Skeletal muscle satellite cell (primary cell): Measurements from ENCODE around the gene SLFN13. TPM values are rescaled to one million over a fixed set of nuclear protein-coding genes. Genes with fewer than 3 reads are reported as not detected.

Experiments
- H3K27me3 ChIP-seq: 2 replicates; pipeline ENCODE4 v1.7.0; 2013; ENCODE audit warnings: low read length; ENCODE audit not compliant: control insufficient read depth, insufficient read depth
- H3K36me3 ChIP-seq: 2 replicates; pipeline ENCODE4 v1.7.0; 2013; ENCODE audit warnings: mild to moderate bottlenecking, control low read depth, low read length; ENCODE audit not compliant: insufficient read depth
- H3K4me1 ChIP-seq: 2 replicates; pipeline ENCODE4 v1.7.0; 2013; ENCODE audit warnings: low read length; ENCODE audit not compliant: control insufficient read depth, insufficient read depth
- H3K4me2 ChIP-seq: 2 replicates; pipeline ENCODE4 v1.7.0; 2013; ENCODE audit warnings: mild to moderate bottlenecking, low read length
- H3K4me3 ChIP-seq: 2 replicates; pipeline ENCODE4 v1.7.0; 2013; ENCODE audit warnings: low read length
- H3K9ac ChIP-seq: 2 replicates; pipeline ENCODE4 v1.7.0; 2013; ENCODE audit warnings: mild to moderate bottlenecking, low read depth, low read length, moderate library complexity
- H3K9me3 ChIP-seq: replicated peaks from 2 replicates; pipeline ENCODE4 v1.7.0; 2013; ENCODE audit warnings: mild to moderate bottlenecking, control low read depth, low read length
- small RNA-seq: library from RNA; depleted of rRNA; stranded (forward); fragments of <200 nt; gene quantifications from one replicate; pipeline ENCODE3, GENCODE V24; 2012

The SLFN13 gene

DNA sequence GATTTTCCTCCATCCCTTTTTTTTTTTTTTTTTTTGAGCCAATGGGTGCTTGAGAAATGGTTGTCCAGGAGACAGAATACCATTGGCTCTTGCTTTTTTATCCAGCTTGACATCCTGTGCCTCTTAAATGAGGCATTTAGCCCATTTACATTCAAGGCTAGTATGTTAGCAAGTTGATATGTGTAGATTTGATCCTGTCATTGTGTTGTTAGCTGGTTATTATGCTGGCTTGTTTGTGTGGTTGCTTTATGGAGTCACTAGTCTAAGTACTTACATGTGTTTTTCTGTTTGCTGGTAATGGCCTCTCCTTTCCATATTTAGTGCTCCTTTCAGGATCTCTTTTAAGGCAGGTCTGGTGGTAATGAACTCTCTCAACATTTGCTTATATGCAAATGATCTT, 61.1 kb downstream of the SLFN13 start:
- H3K9me3 ChIP-seq = no peaks in the 10 kb centered on the region
- no peak overlapping the region for H3K4me2 ChIP-seq
- H3K4me3 ChIP-seq = no peak overlapping the region
- H3K36me3 ChIP-seq = no peaks in the 10 kb centered on the region
- no peaks in the 10 kb centered on the region for H3K4me1 ChIP-seq
- H3K27me3 ChIP-seq = no peaks in the 10 kb centered on the region
- no peak overlapping the region for H3K9ac ChIP-seq

Small RNAs within 50 kb of the gene (small RNA-seq; reads per million reads assigned to genes)
- not detected for gene AC060766.5
